Lower leg skin (tissue), 3 donors: ENCODE data around the gene ASB2.

Experiments used
- POLR2A ChIP-seq, 2 donors: fragments of 450-650 bp; IDR thresholded peaks; one replicate each; pipeline ENCODE4 v1.6.1; 2016 to 2017; ENCODE audit warnings: antibody characterized with exemption in 2 of 2, mild to moderate bottlenecking in 1 of 2, moderate library complexity in 1 of 2
- TF ChIP-seq, protein P1 (sequence below), 3 donors: fragments of 450-650 bp; IDR thresholded peaks; one replicate each; pipeline ENCODE4 v1.5.1; 2016; ENCODE audit warnings: antibody characterized with exemption in 3 of 3, mild to moderate bottlenecking in 3 of 3, moderate library complexity in 2 of 3

DNA sequence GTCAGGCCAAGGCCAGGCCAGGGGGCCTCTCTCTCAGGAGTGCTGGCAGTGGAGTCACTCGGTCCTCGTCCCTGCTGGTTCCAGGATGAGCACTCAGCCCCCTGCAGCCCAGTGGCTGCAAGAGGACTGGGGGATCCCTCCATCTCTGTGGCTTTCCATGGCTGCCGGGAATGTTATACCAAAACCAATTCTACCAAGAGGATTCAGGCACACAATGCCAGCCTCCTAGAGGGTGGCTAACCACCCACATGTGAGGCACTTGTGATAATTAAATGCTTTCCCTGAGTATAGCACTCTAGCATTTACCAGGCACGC lies 21.9 kb downstream of the ASB2 start:
- TF ChIP-seq, protein P1, sequence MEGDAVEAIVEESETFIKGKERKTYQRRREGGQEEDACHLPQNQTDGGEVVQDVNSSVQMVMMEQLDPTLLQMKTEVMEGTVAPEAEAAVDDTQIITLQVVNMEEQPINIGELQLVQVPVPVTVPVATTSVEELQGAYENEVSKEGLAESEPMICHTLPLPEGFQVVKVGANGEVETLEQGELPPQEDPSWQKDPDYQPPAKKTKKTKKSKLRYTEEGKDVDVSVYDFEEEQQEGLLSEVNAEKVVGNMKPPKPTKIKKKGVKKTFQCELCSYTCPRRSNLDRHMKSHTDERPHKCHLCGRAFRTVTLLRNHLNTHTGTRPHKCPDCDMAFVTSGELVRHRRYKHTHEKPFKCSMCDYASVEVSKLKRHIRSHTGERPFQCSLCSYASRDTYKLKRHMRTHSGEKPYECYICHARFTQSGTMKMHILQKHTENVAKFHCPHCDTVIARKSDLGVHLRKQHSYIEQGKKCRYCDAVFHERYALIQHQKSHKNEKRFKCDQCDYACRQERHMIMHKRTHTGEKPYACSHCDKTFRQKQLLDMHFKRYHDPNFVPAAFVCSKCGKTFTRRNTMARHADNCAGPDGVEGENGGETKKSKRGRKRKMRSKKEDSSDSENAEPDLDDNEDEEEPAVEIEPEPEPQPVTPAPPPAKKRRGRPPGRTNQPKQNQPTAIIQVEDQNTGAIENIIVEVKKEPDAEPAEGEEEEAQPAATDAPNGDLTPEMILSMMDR (IDR thresholded peaks at IDR 0.05) = no peak
- TF ChIP-seq POLR2A (IDR thresholded peaks at IDR 0.05) = no peak
